ENCODE results near the gene ASPHD2. TPM values are rescaled to one million over a fixed set of nuclear protein-coding genes. Genes with fewer than 3 reads are reported as not detected.

ASPHD2 gene
- total RNA-seq, 1 experiment from 2014 or later: 7.1 TPM

DNA sequence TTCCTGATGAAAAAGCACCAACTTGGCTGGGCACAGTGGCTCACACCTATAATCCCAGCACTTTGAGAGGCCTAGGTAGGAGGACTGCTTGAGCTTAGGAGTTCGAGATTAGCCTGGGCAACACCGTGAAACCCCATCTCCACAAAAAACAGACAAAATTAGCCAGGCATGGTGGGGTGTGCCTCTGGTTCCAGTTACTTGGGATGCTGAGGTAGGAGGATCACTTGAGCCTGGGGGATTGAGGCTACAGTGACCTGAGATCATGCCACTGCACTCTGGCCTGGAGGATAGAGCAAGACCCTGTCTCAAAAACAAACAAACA, 51.5 kb downstream of the ASPHD2 start:
- Histone ChIP-seq H4K8ac (replicated peaks; ENCODE audit: insufficient read length, low read depth, low read length) (no peak overlapping the region), H2BK12ac (ENCODE audit: insufficient read length, low read depth, low read length) (no peak overlapping the region), H2BK120ac (ENCODE audit: low read depth, low read length, poor library complexity, severe bottlenecking) (no peak overlapping the region), H3K79me1 (ENCODE audit: insufficient read depth, low read depth, low read length, poor library complexity, severe bottlenecking) (peaks cover 10% of the 10 kb centered on the region), H2AFZ (ENCODE audit: low read length) (no peak overlapping the region), H3K9ac (ENCODE audit: extremely low read depth, insufficient read length, low read length) (no peak overlapping the region), H3K56ac (ENCODE audit: insufficient read length, low read depth, low read length) (no peak overlapping the region), H3K79me2 (ENCODE audit: insufficient read depth, low read length) (peaks cover 5% of the 10 kb centered on the region; the same call in 1 of the 2 replicates), H4K91ac (ENCODE audit: insufficient read length, low read depth, low read length) (no peak overlapping the region), H3K18ac (ENCODE audit: insufficient read length, low read depth, low read length) (no peak overlapping the region), H3K4me1 (ENCODE audit: insufficient read depth, low read length) (no peaks in the 10 kb centered on the region; the same call in 1 of the 2 replicates), H3K14ac (ENCODE audit: insufficient read depth, low read length) (no peak overlapping the region), H3T11ph (ENCODE audit: low read length) (no peak overlapping the region), H2BK20ac (ENCODE audit: low read depth, low read length, poor library complexity, severe bottlenecking) (no peak overlapping the region), H3K4ac (ENCODE audit: low read depth, low read length) (no peak overlapping the region), H2BK5ac (ENCODE audit: insufficient read length, low read length) (no peak overlapping the region), H3K23ac (ENCODE audit: insufficient read length, low read depth, low read length) (no peak overlapping the region), H3K27me3 (ENCODE audit: insufficient read depth, low read length) (no peaks in the 10 kb centered on the region), H2AK5ac (ENCODE audit: insufficient read length, low read length) (no peak overlapping the region), H2BK15ac (ENCODE audit: low read depth, low read length) (no peak overlapping the region), H4K5ac (ENCODE audit: insufficient read length, low read depth, low read length) (no peak overlapping the region), H3K23me2 (ENCODE audit: insufficient read length, low read depth, low read length, poor library complexity, severe bottlenecking) (no peaks in the 10 kb centered on the region), H3K9me3 (ENCODE audit: control insufficient read depth, low read depth, low read length) (no peaks in the 10 kb centered on the region), H3K4me2 (ENCODE audit: insufficient read depth, insufficient read length, low read length) (no peak overlapping the region), H4K20me1 (ENCODE audit: control insufficient read depth, insufficient read depth, insufficient read length) (no peaks in the 10 kb centered on the region), H3K27ac (ENCODE audit: insufficient read length, low read depth, low read length) (no peak overlapping the region)
- H3K4me1 Mint-ChIP-seq: peaks cover 43 to 44% of the 10 kb centered on the region in 2 experiments
- no peak for DNase-seq
- no peak overlapping the region for H3K27ac Mint-ChIP-seq
- H3K27me3 Mint-ChIP-seq (ENCODE audit: low read depth): no peaks in the 10 kb centered on the region
- H3K4me3 Mint-ChIP-seq: peak overlapping the region in 1 of 2 experiments; percentile 35; a peak in 2 of 5 replicates
- TF ChIP-seq, protein P1, sequence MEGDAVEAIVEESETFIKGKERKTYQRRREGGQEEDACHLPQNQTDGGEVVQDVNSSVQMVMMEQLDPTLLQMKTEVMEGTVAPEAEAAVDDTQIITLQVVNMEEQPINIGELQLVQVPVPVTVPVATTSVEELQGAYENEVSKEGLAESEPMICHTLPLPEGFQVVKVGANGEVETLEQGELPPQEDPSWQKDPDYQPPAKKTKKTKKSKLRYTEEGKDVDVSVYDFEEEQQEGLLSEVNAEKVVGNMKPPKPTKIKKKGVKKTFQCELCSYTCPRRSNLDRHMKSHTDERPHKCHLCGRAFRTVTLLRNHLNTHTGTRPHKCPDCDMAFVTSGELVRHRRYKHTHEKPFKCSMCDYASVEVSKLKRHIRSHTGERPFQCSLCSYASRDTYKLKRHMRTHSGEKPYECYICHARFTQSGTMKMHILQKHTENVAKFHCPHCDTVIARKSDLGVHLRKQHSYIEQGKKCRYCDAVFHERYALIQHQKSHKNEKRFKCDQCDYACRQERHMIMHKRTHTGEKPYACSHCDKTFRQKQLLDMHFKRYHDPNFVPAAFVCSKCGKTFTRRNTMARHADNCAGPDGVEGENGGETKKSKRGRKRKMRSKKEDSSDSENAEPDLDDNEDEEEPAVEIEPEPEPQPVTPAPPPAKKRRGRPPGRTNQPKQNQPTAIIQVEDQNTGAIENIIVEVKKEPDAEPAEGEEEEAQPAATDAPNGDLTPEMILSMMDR (conservative IDR thresholded peaks at IDR 0.05): no peak
- WGBS (ENCODE audit: extremely low coverage, insufficient read length, low lambda C conversion rate): no CpG with 5 or more reads among the region's 2 CpGs
- H3K36me3 Mint-ChIP-seq (ENCODE audit: insufficient read depth in 1 of 3, low read depth in 3 of 3): peaks cover 10 to 41% (median 31%) of the 10 kb centered on the region in 3 experiments; a peak in 6 of 7 replicates
- no peaks in the 10 kb centered on the region; a peak in 1 of 5 replicates for H3K9me3 Mint-ChIP-seq
